Tibial nerve (tissue), 4 donors: ENCODE results near the gene NEURL3. TPM values are rescaled to one million over a fixed set of nuclear protein-coding genes. Genes with fewer than 3 reads are reported as not detected.
A peak's percentile ranks its signal among the peaks of the same experiment; 100 is the strongest.

ENCODE experiments used
- DNase-seq, 2 donors: peaks; one replicate each; pipeline ENCODE4 v3.0.0-alpha.2; 2019; ENCODE audit warnings: low spot score in 2 of 2
- H3K27ac ChIP-seq, 4 donors: fragments of 200-600 bp; sonication (generic) in 3 of 4; one replicate each; pipeline ENCODE4 v1.5.1; 2017 to 2019; ENCODE audit warnings: mild to moderate bottlenecking in 1 of 4
- H3K27me3 ChIP-seq, 2 donors: fragments of 200-600 bp; sonication (generic) in 1 of 2; one replicate each; pipeline versions ENCODE4 v1.5.1 to v1.6.0; 2017 to 2019
- H3K36me3 ChIP-seq, 3 donors: fragments of 200-600 bp; sonication (generic); one replicate each; pipeline ENCODE4 v1.5.1; 2018 to 2019
- H3K4me1 ChIP-seq, 4 donors: fragments of 200-600 bp; sonication (generic) in 3 of 4; one replicate each; pipeline ENCODE4 v1.5.1; 2017 to 2019
- H3K4me3 ChIP-seq, 4 donors: fragments of 200-600 bp; sonication (generic) in 3 of 4; one replicate each; pipeline ENCODE4 v1.5.1; 2017 to 2019; ENCODE audit warnings: mild to moderate bottlenecking in 1 of 4, moderate library complexity in 1 of 4
- H3K9me3 ChIP-seq, 4 donors: fragments of 200-600 bp; sonication (generic) in 3 of 4; one replicate each; pipeline ENCODE4 v1.5.1; 2017 to 2019
- CTCF ChIP-seq, 5 experiments: fragments of 200-600 bp in 3 of 5; fragments of 450-650 bp in 2 of 5; sonication (generic) in 3 of 5; IDR thresholded peaks; one replicate each; pipeline ENCODE4 v1.5.1; 2016 to 2019; ENCODE audit warnings: antibody characterized with exemption in 5 of 5, mild to moderate bottlenecking in 3 of 5, moderate library complexity in 2 of 5
- EP300 ChIP-seq, 2 donors: sonication (generic); formaldehyde crosslinking; IDR thresholded peaks; one replicate each; pipeline ENCODE4 v1.6.1; 2017; ENCODE audit warnings: antibody characterized with exemption in 2 of 2, mild to moderate bottlenecking in 1 of 2
- POLR2A ChIP-seq, 2 donors: fragments of 450-650 bp; IDR thresholded peaks; one replicate each; pipeline ENCODE4 v1.6.1; 2017; ENCODE audit warnings: antibody characterized with exemption in 2 of 2, mild to moderate bottlenecking in 2 of 2, moderate library complexity in 2 of 2
- WGBS, 2 donors: methylation state at CpG; one replicate each; pipeline ENCODE4 v1.1.5; 2018; 5-methylcytosine and 5-hydroxymethylcytosine counted together
- total RNA-seq, 4 donors: library from RNA; depleted of rRNA; stranded (reverse); fragments of >200 nt; gene quantifications; one replicate each; pipeline ENCODE4 v1.1.0, GENCODE V29; 2016

Gene NEURL3
- total RNA-seq, 4 donors from 2014 or later: 1.5 TPM; not detected in 3

- DNase-seq: no peak
- TF ChIP-seq POLR2A (IDR thresholded peaks at IDR 0.05) (no peak), CTCF (IDR thresholded peaks at IDR 0.05) (no peak), EP300 (IDR thresholded peaks at IDR 0.05) (no peak)
- no peak overlapping the region for H3K4me3 ChIP-seq
- H3K27ac ChIP-seq: peak overlapping the region in 2 of 4 donors; percentile 31 to 32
- peaks cover 3 to 77% (median 13%) of the 10 kb centered on the region in 3 donors for H3K36me3 ChIP-seq
- peaks cover 0 to 39% (median 18%) of the 10 kb centered on the region in 4 donors for H3K4me1 ChIP-seq
- WGBS, 2 donors: 71 to 87% methylated on average over 12 to 23 of the region's 24 CpGs
- no peaks in the 10 kb centered on the region for H3K27me3 ChIP-seq
- no peaks in the 10 kb centered on the region for H3K9me3 ChIP-seq
These were observed 43.7 kb upstream of the NEURL3 start for GRCh38 chr2:96548558-96549465.

GRCh38 chr2:96547731-96548171, 42.6 kb upstream of the NEURL3 start:
- Histone ChIP-seq H3K27ac (peak overlapping the region in 2 of 4 donors; percentile 31 to 42), H3K27me3 (no peaks in the 10 kb centered on the region), H3K36me3 (peaks cover 3 to 73% (median 13%) of the 10 kb centered on the region in 3 donors), H3K4me3 (no peak overlapping the region), H3K9me3 (no peaks in the 10 kb centered on the region), H3K4me1 (peaks cover 0 to 37% (median 17%) of the 10 kb centered on the region in 4 donors)
- no peak for TF ChIP-seq POLR2A (IDR thresholded peaks at IDR 0.05)
- TF ChIP-seq EP300 (IDR thresholded peaks at IDR 0.05): peak in 1 of 2 donors; percentile 32
- TF ChIP-seq CTCF (IDR thresholded peaks at IDR 0.05): peak in 1 of 5 experiments; percentile 12
- DNase-seq: no peak
- WGBS, 2 donors: 18 to 36% methylated on average over 6 of the region's 6 CpGs

- Histone ChIP-seq H3K4me3 (no peak overlapping the region), H3K27me3 (no peaks in the 10 kb centered on the region), H3K9me3 (no peaks in the 10 kb centered on the region), H3K4me1 (peaks cover 0 to 40% (median 17%) of the 10 kb centered on the region in 4 donors), H3K27ac (peak overlapping the region in 1 of 4 donors; percentile 42), H3K36me3 (peaks cover 3 to 72% (median 13%) of the 10 kb centered on the region in 3 donors)
- TF ChIP-seq POLR2A (IDR thresholded peaks at IDR 0.05): no peak
- TF ChIP-seq EP300 (IDR thresholded peaks at IDR 0.05): no peak
- TF ChIP-seq CTCF (IDR thresholded peaks at IDR 0.05): no peak
- DNase-seq: no peak
- 93 to 94% methylated on average over 7 of the region's 7 CpGs for WGBS, 2 donors
These were observed 42.1 kb upstream of the NEURL3 start for GRCh38 chr2:96547203-96547641.

GRCh38 chr2:96546797-96547196, 41.6 kb upstream of the NEURL3 start:
- 67 to 82% methylated on average over 8 of the region's 8 CpGs for WGBS, 2 donors
- no peaks in the 10 kb centered on the region for H3K27me3 ChIP-seq
- H3K4me1 ChIP-seq: peaks cover 0 to 44% (median 18%) of the 10 kb centered on the region in 4 donors
- no peak overlapping the region for H3K27ac ChIP-seq
- H3K36me3 ChIP-seq: peaks cover 3 to 68% (median 13%) of the 10 kb centered on the region in 3 donors
- DNase-seq: no peak
- H3K9me3 ChIP-seq: no peaks in the 10 kb centered on the region
- no peak overlapping the region for H3K4me3 ChIP-seq
- TF ChIP-seq POLR2A (IDR thresholded peaks at IDR 0.05): no peak
- TF ChIP-seq CTCF (IDR thresholded peaks at IDR 0.05): no peak
- TF ChIP-seq EP300 (IDR thresholded peaks at IDR 0.05): no peak

GRCh38 chr2:96546321-96546720, 41.2 kb upstream of the NEURL3 start:
- 81 to 94% methylated on average over 5 of the region's 5 CpGs for WGBS, 2 donors
- Histone ChIP-seq H3K36me3 (peaks cover 3 to 63% (median 13%) of the 10 kb centered on the region in 3 donors), H3K9me3 (no peaks in the 10 kb centered on the region), H3K27ac (no peak overlapping the region), H3K4me1 (peaks cover 0 to 49% (median 20%) of the 10 kb centered on the region in 4 donors), H3K27me3 (no peaks in the 10 kb centered on the region), H3K4me3 (no peak overlapping the region)
- TF ChIP-seq CTCF (IDR thresholded peaks at IDR 0.05): no peak
- no peak for TF ChIP-seq EP300 (IDR thresholded peaks at IDR 0.05)
- no peak for TF ChIP-seq POLR2A (IDR thresholded peaks at IDR 0.05)
- DNase-seq: no peak
